Kidney epithelial cell (primary cell): ENCODE data around the gene LOXL3. TPM values are rescaled to one million over a fixed set of nuclear protein-coding genes. Genes with fewer than 3 reads are reported as not detected.

Experiments
- DNase-seq: peaks from one replicate; pipeline ENCODE4 v3.0.0-alpha.2; 2010; ENCODE audit warnings: low read depth
- H3K27me3 ChIP-seq: 2 replicates; pipeline ENCODE4 v1.6.0; 2011; ENCODE audit warnings: low read length; ENCODE audit not compliant: control insufficient read depth, insufficient read depth
- H3K36me3 ChIP-seq: 2 replicates; pipeline ENCODE4 v1.5.1; 2011; ENCODE audit warnings: low read length; ENCODE audit not compliant: control insufficient read depth, insufficient read depth
- H3K4me3 ChIP-seq: 2 replicates; pipeline ENCODE4 v1.5.1; 2011; ENCODE audit warnings: low read depth, mild to moderate bottlenecking, control low read depth, low read length
- total RNA-seq: library from RNA; depleted of rRNA; stranded (reverse); fragments of >200 nt; gene quantifications from 2 replicates; pipeline ENCODE4 v1.2.3, GENCODE V29; 2015
- TF ChIP-seq, protein P1 (sequence below): IDR thresholded peaks from 2 replicates; pipeline ENCODE4 v1.5.1; 2011; ENCODE audit warnings: mild to moderate bottlenecking, moderate library complexity, low read length, control low read depth, inconsistent platforms; ENCODE audit not compliant: insufficient read depth, poor library complexity, severe bottlenecking

LOXL3 gene
- 3.3 and 4.2 TPM in 2 replicates for total RNA-seq

DNA sequence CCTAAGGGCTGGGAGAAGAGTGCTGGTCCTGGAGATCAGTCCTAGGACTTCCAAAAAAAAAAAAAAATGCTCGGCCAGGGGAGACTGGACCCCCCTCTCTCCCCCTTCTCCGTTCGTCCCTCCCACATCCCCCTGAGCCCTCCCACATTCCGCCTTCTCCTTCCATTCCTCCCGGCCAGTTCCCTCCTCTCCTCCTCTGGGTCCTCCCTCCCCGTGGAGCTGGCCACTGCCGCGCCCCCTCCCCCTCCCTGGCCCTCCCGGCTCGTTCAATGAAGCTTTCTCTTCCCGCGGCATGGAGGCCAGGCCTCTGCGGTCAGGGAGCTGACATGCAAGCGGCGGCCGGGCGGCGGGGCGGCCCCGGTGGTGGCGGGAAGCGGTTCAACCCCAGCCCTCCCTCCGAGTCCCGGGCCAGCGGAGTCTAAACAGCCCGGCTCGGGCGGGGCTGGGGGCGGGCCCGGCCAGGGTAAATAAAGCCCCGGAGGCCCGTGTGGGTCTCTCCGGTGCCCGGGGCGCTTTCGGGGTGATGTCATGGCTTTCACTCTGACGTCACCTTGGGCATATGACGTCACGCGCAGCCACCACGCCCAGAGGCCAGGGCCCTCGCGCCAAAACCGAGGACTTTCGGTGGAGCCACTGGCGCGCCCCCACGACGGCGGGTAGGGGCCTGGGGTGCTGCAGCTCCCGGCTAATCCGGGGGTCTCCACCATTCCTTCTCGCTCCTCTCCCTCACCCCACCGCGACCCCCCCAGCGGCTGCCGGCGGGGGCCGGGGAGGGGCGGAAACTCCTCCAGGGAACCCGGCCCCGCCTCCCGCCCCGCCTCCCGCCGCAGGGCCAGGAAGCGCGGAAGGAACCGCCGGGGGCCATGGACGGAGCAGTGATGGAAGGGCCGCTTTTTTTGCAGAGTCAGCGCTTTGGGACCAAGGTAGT lies at the start of gene LOXL3, which contains the start of gene DOK1:
Gene LOXL3, minus strand, starts transcription at position 51 of the 928 bp plus-strand sequence. CDS start 1,308 bp downstream, outside the sequence.
Gene DOK1, plus strand, starts transcription at position 829 of the 928 bp plus-strand sequence. Its CDS starts 35 bp downstream, at position 864.
- no peak for DNase-seq
- Histone ChIP-seq H3K27me3 (no peaks in the 10 kb centered on the region), H3K4me3 (peak within 1 kb of the TSS; percentile 80), H3K36me3 (no peaks in the 10 kb centered on the region)
- TF ChIP-seq, protein P1, sequence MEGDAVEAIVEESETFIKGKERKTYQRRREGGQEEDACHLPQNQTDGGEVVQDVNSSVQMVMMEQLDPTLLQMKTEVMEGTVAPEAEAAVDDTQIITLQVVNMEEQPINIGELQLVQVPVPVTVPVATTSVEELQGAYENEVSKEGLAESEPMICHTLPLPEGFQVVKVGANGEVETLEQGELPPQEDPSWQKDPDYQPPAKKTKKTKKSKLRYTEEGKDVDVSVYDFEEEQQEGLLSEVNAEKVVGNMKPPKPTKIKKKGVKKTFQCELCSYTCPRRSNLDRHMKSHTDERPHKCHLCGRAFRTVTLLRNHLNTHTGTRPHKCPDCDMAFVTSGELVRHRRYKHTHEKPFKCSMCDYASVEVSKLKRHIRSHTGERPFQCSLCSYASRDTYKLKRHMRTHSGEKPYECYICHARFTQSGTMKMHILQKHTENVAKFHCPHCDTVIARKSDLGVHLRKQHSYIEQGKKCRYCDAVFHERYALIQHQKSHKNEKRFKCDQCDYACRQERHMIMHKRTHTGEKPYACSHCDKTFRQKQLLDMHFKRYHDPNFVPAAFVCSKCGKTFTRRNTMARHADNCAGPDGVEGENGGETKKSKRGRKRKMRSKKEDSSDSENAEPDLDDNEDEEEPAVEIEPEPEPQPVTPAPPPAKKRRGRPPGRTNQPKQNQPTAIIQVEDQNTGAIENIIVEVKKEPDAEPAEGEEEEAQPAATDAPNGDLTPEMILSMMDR = no peak

GRCh38 chr2:74602586-74603281 lies 49.0 kb upstream of the LOXL3 start:
- no peaks in the 10 kb centered on the region for H3K27me3 ChIP-seq
- TF ChIP-seq, protein P1 = no peak
- no peak for DNase-seq
- no peak overlapping the region for H3K4me3 ChIP-seq
- peaks cover 1% of the 10 kb centered on the region for H3K36me3 ChIP-seq

- no peaks in the 10 kb centered on the region for H3K27me3 ChIP-seq
- TF ChIP-seq, protein P1 = no peak
- H3K4me3 ChIP-seq = no peak overlapping the region
- no peak for DNase-seq
- no peaks in the 10 kb centered on the region for H3K36me3 ChIP-seq
Observed at GRCh38 chr2:74599676-74600075, 45.9 kb upstream of the LOXL3 start.

GRCh38 chr2:74597410-74597809 lies 43.7 kb upstream of the LOXL3 start:
- DNase-seq = no peak
- no peaks in the 10 kb centered on the region for H3K36me3 ChIP-seq
- TF ChIP-seq, protein P1 = no peak
- no peaks in the 10 kb centered on the region for H3K27me3 ChIP-seq
- no peak overlapping the region for H3K4me3 ChIP-seq

DNA sequence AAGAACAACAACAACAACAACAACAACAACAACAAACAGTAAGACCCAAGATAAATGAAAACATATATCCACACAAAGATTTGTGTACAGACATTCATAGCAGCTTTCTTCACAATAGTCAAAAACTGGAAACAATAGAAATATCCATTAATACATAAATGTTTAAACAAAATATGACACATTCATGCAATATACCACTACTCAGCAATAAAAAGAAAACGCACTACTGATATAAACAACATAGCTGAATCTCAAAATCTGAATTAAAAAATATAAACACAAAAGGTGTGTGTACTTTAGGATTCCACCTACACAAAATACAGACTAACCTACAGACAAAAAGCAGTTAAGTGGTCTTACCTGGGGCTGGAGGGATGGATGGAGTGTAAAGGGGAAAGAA lies 42.8 kb upstream of the LOXL3 start:
- TF ChIP-seq, protein P1 = no peak
- H3K4me3 ChIP-seq = no peak overlapping the region
- no peak for DNase-seq
- no peaks in the 10 kb centered on the region for H3K36me3 ChIP-seq
- H3K27me3 ChIP-seq = no peaks in the 10 kb centered on the region
